ENCODE results near the gene CADM4. TPM values are rescaled to one million over a fixed set of nuclear protein-coding genes. Genes with fewer than 3 reads are reported as not detected.

CADM4 gene
- total and polyA plus RNA-seq, 10 of the 15 experiments (the other 5 are each of a cell fraction or from before 2014, with no cell fraction given): 0.04 to 0.12 (median 0.08) TPM; not detected in 5

DNA sequence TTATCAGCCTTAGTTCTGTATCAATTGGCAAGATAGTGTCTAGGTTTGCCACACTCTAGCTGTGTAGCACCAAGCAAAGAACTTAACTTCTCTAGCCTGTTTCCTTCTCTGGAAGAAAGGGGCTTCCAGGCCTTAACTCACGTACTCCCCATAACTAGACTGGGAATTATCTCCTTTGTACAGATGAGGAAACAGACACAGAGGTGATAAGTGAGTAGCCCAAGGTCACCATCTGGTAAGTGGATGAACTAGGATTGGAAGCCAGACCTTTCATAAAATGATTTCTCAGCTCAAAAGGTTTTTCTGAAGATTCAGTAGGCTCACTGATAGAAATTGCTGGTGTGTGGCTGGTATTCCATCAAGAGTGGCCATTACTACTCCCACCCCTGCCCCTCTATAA lies 23.3 kb downstream of the CADM4 start:
- TF ChIP-seq SUZ12 (IDR thresholded peaks at IDR 0.05; ENCODE audit: unreplicated experiment) (no peak), HDAC6 (IDR thresholded peaks at IDR 0.05; ENCODE audit: unreplicated experiment) (no peak), TARDBP (IDR thresholded peaks at IDR 0.05; ENCODE audit: borderline replicate concordance) (no peak), SP1 (IDR thresholded peaks at IDR 0.05; ENCODE audit: low read depth, low read length) (no peak), RAD51 (IDR thresholded peaks at IDR 0.05) (no peak)
- TF ChIP-seq, protein P1, sequence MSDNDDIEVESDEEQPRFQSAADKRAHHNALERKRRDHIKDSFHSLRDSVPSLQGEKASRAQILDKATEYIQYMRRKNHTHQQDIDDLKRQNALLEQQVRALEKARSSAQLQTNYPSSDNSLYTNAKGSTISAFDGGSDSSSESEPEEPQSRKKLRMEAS (IDR thresholded peaks at IDR 0.05; ENCODE audit: low read depth, low read length): no peak
- H3K9ac ChIP-seq (ENCODE audit: control insufficient read depth, insufficient read depth, low read length): no peak overlapping the region
- H3K4me2 ChIP-seq (ENCODE audit: control insufficient read depth, insufficient read depth): no peak overlapping the region
- intact Hi-C loops (cut with micrococcal nuclease; ENCODE audit: unreplicated experiment): no loop called here
- H3K27ac ChIP-seq (ENCODE audit: control insufficient read depth, insufficient read depth): no peak overlapping the region
- H3K9me3 ChIP-seq (replicated peaks; ENCODE audit: control insufficient read depth, insufficient read depth, low read length): no peaks in the 10 kb centered on the region
- no peak for FAIRE-seq
- ChIA-PET CTCF (interaction anchor here (1.9 kb wide), 1 partner anchor 21 kb away, joined by 6 read pairs; no protein-coding TSS in a partner anchor), POLR2A (no interaction called here), RAD21 (ENCODE audit: unreplicated experiment) (interaction anchor here (1.3 to 1.4 kb wide), 2 partner anchors 19 to 20 kb away, joined by 3 read pairs; partner anchors contain the start of genes IRGQ and ZNF576), SMC1A (ENCODE audit: uncharacterized antibody, unreplicated experiment) (interaction anchor here (0.6 to 1.7 kb wide), 2 partner anchors 10 to 230 kb away, joined by 3 read pairs; no protein-coding TSS in a partner anchor)
- H3K79me2 ChIP-seq (ENCODE audit: control insufficient read depth, insufficient read depth, low read length): peaks cover 20% of the 10 kb centered on the region
- H2AFZ ChIP-seq (ENCODE audit: control insufficient read depth, low read depth, low read length): no peak overlapping the region
- no peak for DNase-seq (ENCODE audit: low read depth, low spot score)
- peaks cover 3 to 8% of the 10 kb centered on the region in 2 experiments; a peak in 3 of 4 replicates for H3K36me3 ChIP-seq (ENCODE audit: control insufficient read depth in 2 of 2, insufficient read depth in 2 of 2, low read length in 1 of 2)
- H4K20me1 ChIP-seq (ENCODE audit: control insufficient read depth, insufficient read depth): no peaks in the 10 kb centered on the region
- in situ Hi-C loops (cut with MboI): no loop called here
- no peak for ATAC-seq
- 100% methylated on average over 1 of the region's 1 CpG for WGBS (ENCODE audit: insufficient coverage, insufficient replicate concordance, low lambda C conversion rate, missing lambda C conversion rate)
- H3K4me1 ChIP-seq (ENCODE audit: control insufficient read depth, insufficient read depth, low read length): peaks cover 6% of the 10 kb centered on the region; the same call in 1 of the 2 replicates
- H3K27me3 ChIP-seq (replicated peaks in 1 of 2; ENCODE audit: control insufficient read depth in 2 of 2, insufficient read depth in 2 of 2, low read length in 1 of 2): no peaks in the 10 kb centered on the region
- no TSS peak for BruUV-seq (replicated peaks)
- H3K4me3 ChIP-seq: no peak overlapping the region

DNA sequence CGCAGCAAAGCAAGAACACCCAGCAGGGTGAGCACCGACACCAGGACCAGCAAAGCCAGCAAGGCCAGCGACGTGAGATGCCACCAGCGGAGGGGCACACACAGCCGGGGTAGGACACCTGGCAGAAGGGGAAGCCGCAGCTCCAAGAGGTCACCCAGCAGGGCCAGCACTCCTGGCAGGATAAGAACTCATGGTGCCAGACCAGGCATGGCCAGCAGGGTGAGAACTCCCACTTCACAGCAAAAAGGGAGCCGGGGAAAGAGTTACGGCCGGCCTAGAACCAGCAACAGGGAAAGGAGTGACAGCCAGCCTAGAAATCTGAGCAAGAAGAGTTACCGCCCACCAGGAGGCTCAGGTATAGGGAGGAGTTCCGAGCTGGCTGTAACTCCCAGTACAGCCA lies 27.3 kb downstream of the CADM4 start:
- intact Hi-C loops (cut with micrococcal nuclease; ENCODE audit: unreplicated experiment): no loop called here
- SMC1A ChIA-PET (ENCODE audit: uncharacterized antibody, unreplicated experiment): no interaction called here
- BruUV-seq (replicated peaks): no TSS peak

More for the DNA sequence above, 27.3 kb downstream of the CADM4 start:
- Histone ChIP-seq H3K9me3 (replicated peaks; ENCODE audit: control insufficient read depth, insufficient read depth, low read length) (no peaks in the 10 kb centered on the region), H2AFZ (ENCODE audit: control insufficient read depth, low read depth, low read length) (no peak overlapping the region), H3K27me3 (replicated peaks in 1 of 2; ENCODE audit: control insufficient read depth in 2 of 2, insufficient read depth in 2 of 2, low read length in 1 of 2) (no peaks in the 10 kb centered on the region), H3K79me2 (ENCODE audit: control insufficient read depth, insufficient read depth, low read length) (peaks cover 5% of the 10 kb centered on the region), H4K20me1 (ENCODE audit: control insufficient read depth, insufficient read depth) (no peaks in the 10 kb centered on the region), H3K4me2 (ENCODE audit: control insufficient read depth, insufficient read depth) (no peak overlapping the region), H3K4me3 (no peak overlapping the region), H3K27ac (ENCODE audit: control insufficient read depth, insufficient read depth) (no peak overlapping the region), H3K36me3 (ENCODE audit: control insufficient read depth in 2 of 2, insufficient read depth in 2 of 2, low read length in 1 of 2) (peaks cover 3 to 12% of the 10 kb centered on the region in 2 experiments; a peak in 3 of 4 replicates), H3K9ac (ENCODE audit: control insufficient read depth, insufficient read depth, low read length) (no peak overlapping the region), H3K4me1 (ENCODE audit: control insufficient read depth, insufficient read depth, low read length) (no peaks in the 10 kb centered on the region)
- 94% methylated on average over 12 of the region's 12 CpGs for WGBS (ENCODE audit: insufficient coverage, insufficient replicate concordance, low lambda C conversion rate, missing lambda C conversion rate)
- CTCF ChIA-PET: no interaction called here
- TF ChIP-seq MTA3 (IDR thresholded peaks at IDR 0.05; ENCODE audit: borderline replicate concordance, low read length): no peak
- TF ChIP-seq, protein P2, sequence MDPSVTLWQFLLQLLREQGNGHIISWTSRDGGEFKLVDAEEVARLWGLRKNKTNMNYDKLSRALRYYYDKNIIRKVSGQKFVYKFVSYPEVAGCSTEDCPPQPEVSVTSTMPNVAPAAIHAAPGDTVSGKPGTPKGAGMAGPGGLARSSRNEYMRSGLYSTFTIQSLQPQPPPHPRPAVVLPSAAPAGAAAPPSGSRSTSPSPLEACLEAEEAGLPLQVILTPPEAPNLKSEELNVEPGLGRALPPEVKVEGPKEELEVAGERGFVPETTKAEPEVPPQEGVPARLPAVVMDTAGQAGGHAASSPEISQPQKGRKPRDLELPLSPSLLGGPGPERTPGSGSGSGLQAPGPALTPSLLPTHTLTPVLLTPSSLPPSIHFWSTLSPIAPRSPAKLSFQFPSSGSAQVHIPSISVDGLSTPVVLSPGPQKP (IDR thresholded peaks at IDR 0.05; ENCODE audit: low read depth, low read length): no peak
- TF ChIP-seq, protein P3, sequence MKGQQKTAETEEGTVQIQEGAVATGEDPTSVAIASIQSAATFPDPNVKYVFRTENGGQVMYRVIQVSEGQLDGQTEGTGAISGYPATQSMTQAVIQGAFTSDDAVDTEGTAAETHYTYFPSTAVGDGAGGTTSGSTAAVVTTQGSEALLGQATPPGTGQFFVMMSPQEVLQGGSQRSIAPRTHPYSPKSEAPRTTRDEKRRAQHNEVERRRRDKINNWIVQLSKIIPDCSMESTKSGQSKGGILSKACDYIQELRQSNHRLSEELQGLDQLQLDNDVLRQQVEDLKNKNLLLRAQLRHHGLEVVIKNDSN (IDR thresholded peaks at IDR 0.05; ENCODE audit: borderline replicate concordance, extremely low read length, insufficient read depth, low read depth, low read length): no peak
- TF ChIP-seq, protein P4, sequence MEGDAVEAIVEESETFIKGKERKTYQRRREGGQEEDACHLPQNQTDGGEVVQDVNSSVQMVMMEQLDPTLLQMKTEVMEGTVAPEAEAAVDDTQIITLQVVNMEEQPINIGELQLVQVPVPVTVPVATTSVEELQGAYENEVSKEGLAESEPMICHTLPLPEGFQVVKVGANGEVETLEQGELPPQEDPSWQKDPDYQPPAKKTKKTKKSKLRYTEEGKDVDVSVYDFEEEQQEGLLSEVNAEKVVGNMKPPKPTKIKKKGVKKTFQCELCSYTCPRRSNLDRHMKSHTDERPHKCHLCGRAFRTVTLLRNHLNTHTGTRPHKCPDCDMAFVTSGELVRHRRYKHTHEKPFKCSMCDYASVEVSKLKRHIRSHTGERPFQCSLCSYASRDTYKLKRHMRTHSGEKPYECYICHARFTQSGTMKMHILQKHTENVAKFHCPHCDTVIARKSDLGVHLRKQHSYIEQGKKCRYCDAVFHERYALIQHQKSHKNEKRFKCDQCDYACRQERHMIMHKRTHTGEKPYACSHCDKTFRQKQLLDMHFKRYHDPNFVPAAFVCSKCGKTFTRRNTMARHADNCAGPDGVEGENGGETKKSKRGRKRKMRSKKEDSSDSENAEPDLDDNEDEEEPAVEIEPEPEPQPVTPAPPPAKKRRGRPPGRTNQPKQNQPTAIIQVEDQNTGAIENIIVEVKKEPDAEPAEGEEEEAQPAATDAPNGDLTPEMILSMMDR (IDR thresholded peaks at IDR 0.05 in 2 of 3, conservative IDR thresholded peaks at IDR 0.05 in 1 of 3; ENCODE audit: control insufficient read depth in 2 of 3, extremely low read depth in 1 of 3, insufficient read depth in 1 of 3, low read depth in 3 of 3, low read length in 3 of 3): no peak
- TF ChIP-seq, protein P5, sequence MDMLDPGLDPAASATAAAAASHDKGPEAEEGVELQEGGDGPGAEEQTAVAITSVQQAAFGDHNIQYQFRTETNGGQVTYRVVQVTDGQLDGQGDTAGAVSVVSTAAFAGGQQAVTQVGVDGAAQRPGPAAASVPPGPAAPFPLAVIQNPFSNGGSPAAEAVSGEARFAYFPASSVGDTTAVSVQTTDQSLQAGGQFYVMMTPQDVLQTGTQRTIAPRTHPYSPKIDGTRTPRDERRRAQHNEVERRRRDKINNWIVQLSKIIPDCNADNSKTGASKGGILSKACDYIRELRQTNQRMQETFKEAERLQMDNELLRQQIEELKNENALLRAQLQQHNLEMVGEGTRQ (IDR thresholded peaks at IDR 0.05; ENCODE audit: borderline replicate concordance, low read depth, low read length): no peak
- no peak for TF ChIP-seq RELA (IDR thresholded peaks at IDR 0.05; ENCODE audit: borderline replicate concordance, partially characterized antibody)
- POLR2A ChIA-PET: no interaction called here
- DNase-seq (ENCODE audit: low read depth, low spot score): no peak
- no peak for ATAC-seq
- no peak for FAIRE-seq
- in situ Hi-C loops (cut with MboI): no loop called here
- RAD21 ChIA-PET (ENCODE audit: unreplicated experiment): no interaction called here
